ENCODE results near the gene GALNTL6. TPM values are rescaled to one million over a fixed set of nuclear protein-coding genes. Genes with fewer than 3 reads are reported as not detected.
A peak's percentile ranks its signal among the peaks of the same experiment; 100 is the strongest.

GALNTL6 gene
- total RNA-seq, 1 donor from 2014 or later, result 0.22 TPM

DNA sequence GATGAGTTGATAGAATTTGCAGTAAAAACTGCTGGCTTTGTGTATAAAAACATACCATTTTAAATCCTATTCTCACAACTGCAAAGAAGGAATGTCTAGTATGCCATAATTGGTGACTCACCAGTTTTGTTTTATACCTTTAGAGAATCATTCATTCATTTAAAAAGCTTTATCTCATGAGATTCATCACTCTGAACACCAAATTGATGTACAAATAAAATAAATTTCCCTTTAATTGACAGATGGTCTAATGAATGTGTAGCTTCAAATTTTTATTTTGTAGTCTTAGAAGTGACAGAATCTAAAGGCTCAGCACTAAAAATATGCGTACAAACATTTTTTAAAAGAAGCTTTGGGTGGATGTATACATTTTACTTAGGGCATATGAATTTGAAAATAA is 492.5 kb downstream of the GALNTL6 start:
- ATAC-seq, result no peak
- no peak for DNase-seq (ENCODE audit: low spot score)
- intact Hi-C loops (cut with DNase I), result no loop called here

DNA sequence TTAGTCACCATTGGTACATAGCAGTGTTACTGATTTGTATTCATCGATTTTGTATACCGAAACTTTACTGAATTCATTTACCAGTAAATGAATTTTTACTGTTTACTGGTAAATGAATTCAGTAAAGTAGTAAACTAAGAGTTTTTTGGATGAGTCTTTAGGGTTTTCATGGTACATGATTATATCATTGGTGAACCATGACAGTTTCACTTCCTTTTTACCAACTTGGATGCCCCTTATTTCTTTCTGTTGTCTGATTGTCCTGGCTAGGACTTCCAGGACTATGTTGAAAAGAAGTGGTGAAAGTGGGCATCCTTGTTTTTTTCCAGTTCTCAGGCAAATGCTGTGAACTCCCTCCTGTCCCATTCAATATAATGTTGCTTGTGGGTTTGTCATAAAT is 494.9 kb downstream of the GALNTL6 start:
- no peak for ATAC-seq
- intact Hi-C loops (cut with DNase I), result no loop called here

DNA sequence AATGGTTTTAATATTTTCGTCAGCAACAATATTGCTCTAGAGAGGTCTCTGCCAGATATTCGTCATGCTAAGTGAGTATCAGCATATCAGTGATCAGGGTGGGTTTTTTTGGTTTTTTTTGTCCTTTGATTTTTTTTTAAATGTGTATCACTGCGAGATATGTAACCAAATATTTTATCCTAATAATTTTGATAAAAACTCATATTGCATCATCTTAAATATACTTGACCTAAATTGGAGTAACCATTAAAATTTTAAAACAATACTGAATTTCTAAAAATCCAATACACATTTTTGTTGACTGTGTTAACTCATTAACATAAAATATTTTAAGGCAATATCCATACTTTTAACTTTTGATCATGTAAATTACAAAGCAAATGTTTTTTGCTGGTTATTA is 498.5 kb downstream of the GALNTL6 start:
- DNase-seq (ENCODE audit: low spot score) (no peak), ATAC-seq (no peak)
- intact Hi-C loops (cut with DNase I), result no loop called here

More for the DNA sequence above, 494.9 kb downstream of the GALNTL6 start:
- DNase-seq (ENCODE audit: low spot score), result no peak

- intact Hi-C loops (cut with DNase I), result no loop called here
- DNase-seq (ENCODE audit: low spot score) (no peak), ATAC-seq (no peak)
These were observed 510.1 kb downstream of the GALNTL6 start for GRCh38 chr4:172323288-172323687.

- intact Hi-C loops (cut with DNase I), result no loop called here
- ATAC-seq (no peak), DNase-seq (ENCODE audit: low spot score) (no peak)
These were observed 531.2 kb downstream of the GALNTL6 start for GRCh38 chr4:172344308-172344938.

DNA sequence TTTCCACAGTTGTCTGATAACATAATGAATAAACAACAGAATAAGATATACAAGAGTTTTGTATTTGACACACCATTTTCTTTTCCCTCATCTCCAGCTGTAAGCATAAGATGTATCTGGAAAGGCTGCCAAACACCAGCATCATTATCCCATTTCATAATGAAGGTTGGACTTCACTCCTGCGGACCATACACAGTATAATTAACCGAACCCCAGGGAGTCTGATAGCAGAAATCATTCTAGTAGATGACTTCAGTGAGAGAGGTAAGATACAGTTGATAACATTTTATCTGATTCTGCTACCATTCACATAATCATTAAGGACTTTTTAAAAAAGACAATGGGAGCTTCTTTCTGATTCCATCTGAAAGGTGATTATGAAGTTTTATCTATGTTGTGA is 535.2 kb downstream of the GALNTL6 start:
- no peak for ATAC-seq
- no peak for DNase-seq (ENCODE audit: low spot score)
- intact Hi-C loops (cut with DNase I), result no loop called here

DNA sequence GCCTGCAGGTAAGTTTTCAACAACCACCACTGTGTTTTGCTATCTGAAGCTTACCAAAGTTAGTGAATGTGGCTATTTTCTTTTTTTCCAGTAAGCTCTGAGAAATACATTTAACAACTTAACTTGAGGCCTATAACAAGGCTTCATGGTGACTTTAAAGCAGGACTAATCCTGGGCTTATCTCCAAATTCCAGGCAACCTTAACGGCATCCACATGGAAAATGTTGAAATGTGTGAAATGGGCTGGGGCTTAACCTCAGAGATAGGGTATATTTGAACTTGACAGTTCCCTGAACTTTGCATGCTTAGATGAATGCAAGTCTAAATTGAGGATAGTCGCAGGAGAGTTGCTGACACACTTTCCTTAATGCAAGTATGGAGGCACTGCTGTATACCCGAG is 539.2 kb downstream of the GALNTL6 start:
- DNase-seq (ENCODE audit: low spot score), result no peak
- intact Hi-C loops (cut with DNase I), result no loop called here

GRCh38 chr4:172356016-172356415 is 542.8 kb downstream of the GALNTL6 start:
- ATAC-seq, result no peak
- DNase-seq (ENCODE audit: low spot score), result no peak
- intact Hi-C loops (cut with DNase I), result no loop called here

More for the DNA sequence above, 539.2 kb downstream of the GALNTL6 start:
- ATAC-seq, result no peak

- intact Hi-C loops (cut with DNase I), result no loop called here
- ATAC-seq, result no peak
- DNase-seq (ENCODE audit: low spot score), result no peak
These were observed 543.9 kb downstream of the GALNTL6 start for GRCh38 chr4:172357006-172357540.

DNA sequence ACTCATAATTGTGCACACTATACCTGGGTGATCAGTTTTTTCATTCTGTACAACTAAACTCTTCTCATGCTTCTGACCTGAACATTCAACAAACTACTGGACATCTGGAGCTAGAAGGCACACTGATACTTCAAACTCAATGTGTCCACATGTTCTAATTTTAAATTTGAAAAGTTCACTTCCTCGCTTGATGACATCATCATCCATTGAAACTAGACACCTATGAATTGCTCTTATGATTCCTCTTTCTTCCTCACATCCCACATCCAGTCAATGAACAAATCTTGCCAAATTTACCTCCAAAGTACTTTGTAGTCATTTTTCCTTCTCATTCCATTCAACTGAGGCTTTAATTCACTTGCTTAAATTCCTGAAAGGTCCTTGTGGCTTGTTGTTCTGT is 549.4 kb downstream of the GALNTL6 start:
- intact Hi-C loops (cut with DNase I), result no loop called here
- ATAC-seq (no peak), DNase-seq (ENCODE audit: low spot score) (no peak)

DNA sequence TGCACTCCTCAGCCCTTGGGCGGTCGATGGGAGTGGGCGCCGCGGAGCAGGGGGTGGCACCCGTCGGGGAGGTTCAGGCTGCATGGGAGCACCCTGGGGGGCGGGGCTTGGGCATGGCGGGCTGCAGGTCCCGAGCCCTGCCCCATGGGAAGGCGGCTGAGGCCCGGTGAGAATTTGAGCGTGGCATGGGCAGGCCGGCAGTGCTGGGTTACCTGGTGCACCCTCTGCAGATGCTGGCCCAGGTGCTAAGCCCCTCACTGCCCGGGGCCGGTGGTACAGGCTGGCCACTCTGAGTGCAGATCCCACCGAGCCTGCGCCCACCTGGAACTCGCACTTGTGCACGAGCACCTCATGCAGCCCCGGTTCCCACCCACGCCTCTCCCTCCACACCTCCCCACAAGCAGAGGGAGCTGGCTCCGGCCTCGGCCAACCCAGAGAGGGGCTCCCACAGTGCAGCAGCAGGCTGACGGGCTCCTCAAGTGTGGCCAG is 556.3 kb downstream of the GALNTL6 start:
- ATAC-seq (no peak), DNase-seq (ENCODE audit: low spot score) (no peak)
- intact Hi-C loops (cut with DNase I), result no loop called here

- intact Hi-C loops (cut with DNase I), result no loop called here
- ATAC-seq (peak; percentile 24), DNase-seq (ENCODE audit: low spot score) (no peak)
These were observed 564.4 kb downstream of the GALNTL6 start for GRCh38 chr4:172377486-172378140.

GRCh38 chr4:172379834-172380233 is 566.6 kb downstream of the GALNTL6 start:
- intact Hi-C loops (cut with DNase I), result no loop called here
- no peak for DNase-seq (ENCODE audit: low spot score)

DNA sequence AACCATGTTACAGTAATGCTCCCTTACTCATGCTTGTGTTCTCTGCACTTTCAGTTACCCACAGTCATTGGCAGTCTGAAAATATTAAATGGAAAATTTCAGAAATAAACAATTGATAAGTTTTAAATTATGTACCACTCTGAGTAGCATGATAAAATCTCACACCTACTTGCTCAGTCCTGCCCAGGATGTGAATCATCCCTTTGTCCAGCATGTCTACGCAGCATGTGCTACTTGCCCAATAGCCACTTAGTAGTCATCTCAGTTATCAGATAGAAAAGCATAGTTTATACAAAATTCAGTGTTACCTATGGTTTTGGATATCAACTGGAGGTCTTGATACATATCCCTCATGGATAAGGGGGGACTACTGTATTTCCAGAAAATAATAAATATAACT is 577.1 kb downstream of the GALNTL6 start:
- intact Hi-C loops (cut with DNase I), result no loop called here
- no peak for ATAC-seq

More at GRCh38 chr4:172379834-172380233, 566.6 kb downstream of the GALNTL6 start:
- no peak for ATAC-seq

DNA sequence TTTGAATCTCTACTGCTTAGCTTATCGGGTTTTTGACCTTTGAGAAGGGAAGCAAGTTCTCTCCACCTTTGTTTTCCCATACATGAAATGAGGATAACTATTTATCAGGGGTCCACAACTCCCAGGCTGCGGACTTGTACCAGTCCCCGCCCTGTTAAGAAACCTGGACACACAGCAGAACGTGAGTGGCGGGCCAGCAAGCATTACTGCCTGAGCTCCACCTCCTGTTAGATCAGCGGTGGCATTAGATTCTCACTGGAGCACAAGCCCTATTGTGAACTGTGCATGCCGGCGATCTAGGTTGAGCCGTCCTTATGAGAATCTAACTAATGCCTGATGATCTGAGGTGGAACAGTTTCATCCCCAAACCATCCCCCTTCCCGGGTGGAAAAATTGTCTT is 579.5 kb downstream of the GALNTL6 start:
- ATAC-seq (no peak), DNase-seq (ENCODE audit: low spot score) (no peak)
- intact Hi-C loops (cut with DNase I), result no loop called here

More for the DNA sequence above, 577.1 kb downstream of the GALNTL6 start:
- DNase-seq (ENCODE audit: low spot score), result no peak

- ATAC-seq, result no peak
- DNase-seq (ENCODE audit: low spot score), result no peak
- intact Hi-C loops (cut with DNase I), result no loop called here
These were observed 580.0 kb downstream of the GALNTL6 start for GRCh38 chr4:172393220-172393619.

GRCh38 chr4:172404676-172405075 is 591.5 kb downstream of the GALNTL6 start:
- intact Hi-C loops (cut with DNase I), result no loop called here
- no peak for DNase-seq (ENCODE audit: low spot score)
- no peak for ATAC-seq

DNA sequence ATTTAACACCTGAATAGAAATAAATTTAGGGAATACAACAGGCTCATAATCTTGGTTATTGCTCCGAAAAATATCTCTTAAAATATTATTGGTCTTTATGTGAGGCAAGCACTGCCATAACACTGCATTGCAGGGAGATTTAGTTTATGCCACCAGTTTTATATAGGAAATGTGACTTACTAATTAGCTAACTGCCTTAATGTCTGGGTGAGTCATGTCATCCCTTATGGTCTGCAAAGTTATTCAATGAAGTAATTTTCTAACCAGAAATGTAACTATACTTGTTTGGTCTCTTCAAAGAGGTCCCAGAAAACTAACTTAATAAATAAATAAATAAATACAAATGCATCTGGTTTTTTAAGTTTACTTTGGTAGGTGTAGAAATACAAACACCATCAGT is 597.2 kb downstream of the GALNTL6 start:
- DNase-seq (ENCODE audit: low spot score) (no peak), ATAC-seq (no peak)
- intact Hi-C loops (cut with DNase I), result no loop called here

DNA sequence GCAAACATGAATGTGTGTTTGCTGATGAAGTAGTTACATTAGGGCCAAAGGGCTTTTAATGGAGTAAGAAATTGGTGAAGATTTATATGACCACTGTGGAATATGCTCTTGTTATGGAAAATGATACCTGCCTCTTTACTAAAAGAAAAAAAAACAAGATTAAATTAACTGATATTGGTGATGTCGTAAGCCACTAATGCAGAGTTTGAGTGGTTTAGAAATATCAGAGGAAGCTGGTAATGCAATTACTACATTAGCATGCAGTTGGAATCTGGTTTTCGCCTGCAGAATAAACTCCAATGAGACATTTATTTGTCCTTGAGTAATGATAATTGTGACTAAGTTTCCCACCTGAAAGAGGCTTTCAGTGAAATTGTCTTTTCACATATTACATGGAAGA is 597.9 kb downstream of the GALNTL6 start:
- ATAC-seq (no peak), DNase-seq (ENCODE audit: low spot score) (no peak)
- intact Hi-C loops (cut with DNase I), result no loop called here

DNA sequence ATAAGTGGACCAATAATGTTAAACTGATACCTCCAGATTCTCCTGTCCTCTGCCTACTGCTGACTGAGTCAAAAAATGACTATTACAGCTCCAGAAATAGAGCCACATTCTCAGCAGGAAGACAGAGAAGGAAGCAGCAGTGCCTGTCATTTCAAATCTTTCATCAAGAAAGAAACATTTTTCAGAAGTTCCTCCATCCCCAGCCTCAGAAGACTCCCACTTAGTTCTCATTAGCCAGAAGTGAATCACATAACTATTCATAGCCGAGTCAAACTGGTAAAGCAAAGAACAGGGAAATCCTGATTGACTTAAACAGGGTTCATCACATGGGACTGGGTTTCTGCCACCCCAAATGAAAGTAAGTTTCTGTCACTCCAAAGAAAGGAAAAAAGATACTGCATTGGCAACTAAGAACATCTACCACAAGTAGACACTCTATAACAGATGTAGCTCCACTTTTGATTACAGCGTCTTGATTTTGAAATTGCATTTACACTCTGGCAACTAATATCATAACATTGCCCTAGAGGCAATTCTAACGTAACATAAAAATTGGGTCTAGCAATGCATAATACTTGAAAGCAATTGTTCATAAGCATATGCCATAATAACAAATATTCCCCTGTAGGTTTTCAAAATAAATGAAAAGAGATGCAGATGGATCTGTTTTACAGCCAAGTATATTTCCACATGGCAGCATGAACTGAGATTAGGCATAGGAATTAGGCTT is 599.8 kb downstream of the GALNTL6 start:
- ATAC-seq (no peak), DNase-seq (ENCODE audit: low spot score) (no peak)
- intact Hi-C loops (cut with DNase I), result no loop called here
